Measurements from ENCODE around the gene LRRC27. TPM values are rescaled to one million over a fixed set of nuclear protein-coding genes. Genes with fewer than 3 reads are reported as not detected.

Gene LRRC27
- total RNA-seq, 6 experiments from 2014 or later, result 2.2 to 5.4 (median 3.2) TPM

DNA sequence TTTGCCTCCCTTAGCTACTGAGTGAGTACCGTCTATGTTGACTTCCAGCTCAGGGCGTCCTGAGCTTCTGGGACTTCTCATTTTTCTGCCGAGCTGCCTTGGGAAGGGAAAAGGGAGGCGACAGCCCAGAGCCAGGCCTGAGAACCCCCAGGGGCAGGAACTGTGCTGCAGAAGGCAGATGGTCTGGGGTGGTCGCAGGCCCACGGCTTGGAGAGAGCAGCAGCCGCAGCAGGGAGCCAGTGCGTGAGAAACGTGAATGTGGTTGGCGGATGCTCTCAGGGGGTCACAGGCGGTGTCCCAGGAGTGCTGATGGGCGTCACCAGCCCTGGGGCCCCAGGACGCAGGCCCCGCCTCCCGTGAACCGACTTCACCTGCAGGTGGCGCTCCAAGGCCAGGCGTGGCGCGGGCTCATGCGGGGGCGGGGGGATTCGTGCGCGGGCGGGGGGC is 55.8 kb downstream of the LRRC27 start:
- intact Hi-C loops (cut with DNase I), result loop anchor here in 1 of 2 donors (10.0 kb wide), 1 partner anchor 247 kb away; no protein-coding TSS in a partner anchor
- Histone ChIP-seq H3K36me3 (no peaks in the 10 kb centered on the region), H3K27ac (no peak overlapping the region), H3K4me1 (no peaks in the 10 kb centered on the region), H3K4me3 (no peak overlapping the region), H3K27me3 (no peaks in the 10 kb centered on the region), H3K9me3 (no peaks in the 10 kb centered on the region)
- TF ChIP-seq, protein P1, sequence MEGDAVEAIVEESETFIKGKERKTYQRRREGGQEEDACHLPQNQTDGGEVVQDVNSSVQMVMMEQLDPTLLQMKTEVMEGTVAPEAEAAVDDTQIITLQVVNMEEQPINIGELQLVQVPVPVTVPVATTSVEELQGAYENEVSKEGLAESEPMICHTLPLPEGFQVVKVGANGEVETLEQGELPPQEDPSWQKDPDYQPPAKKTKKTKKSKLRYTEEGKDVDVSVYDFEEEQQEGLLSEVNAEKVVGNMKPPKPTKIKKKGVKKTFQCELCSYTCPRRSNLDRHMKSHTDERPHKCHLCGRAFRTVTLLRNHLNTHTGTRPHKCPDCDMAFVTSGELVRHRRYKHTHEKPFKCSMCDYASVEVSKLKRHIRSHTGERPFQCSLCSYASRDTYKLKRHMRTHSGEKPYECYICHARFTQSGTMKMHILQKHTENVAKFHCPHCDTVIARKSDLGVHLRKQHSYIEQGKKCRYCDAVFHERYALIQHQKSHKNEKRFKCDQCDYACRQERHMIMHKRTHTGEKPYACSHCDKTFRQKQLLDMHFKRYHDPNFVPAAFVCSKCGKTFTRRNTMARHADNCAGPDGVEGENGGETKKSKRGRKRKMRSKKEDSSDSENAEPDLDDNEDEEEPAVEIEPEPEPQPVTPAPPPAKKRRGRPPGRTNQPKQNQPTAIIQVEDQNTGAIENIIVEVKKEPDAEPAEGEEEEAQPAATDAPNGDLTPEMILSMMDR (IDR thresholded peaks at IDR 0.05), result peak; percentile 56 to 62 (median 58)
- TF ChIP-seq POLR2A (IDR thresholded peaks at IDR 0.05), result no peak
- WGBS (ENCODE audit: insufficient coverage, low coverage, low lambda C conversion rate, missing lambda C conversion rate), result 4% methylated on average over 5 of the region's 26 CpGs
- DNase-seq (peak; percentile 73 to 78 (median 78)), ATAC-seq (peak; percentile 70 to 85 (median 78))

DNA sequence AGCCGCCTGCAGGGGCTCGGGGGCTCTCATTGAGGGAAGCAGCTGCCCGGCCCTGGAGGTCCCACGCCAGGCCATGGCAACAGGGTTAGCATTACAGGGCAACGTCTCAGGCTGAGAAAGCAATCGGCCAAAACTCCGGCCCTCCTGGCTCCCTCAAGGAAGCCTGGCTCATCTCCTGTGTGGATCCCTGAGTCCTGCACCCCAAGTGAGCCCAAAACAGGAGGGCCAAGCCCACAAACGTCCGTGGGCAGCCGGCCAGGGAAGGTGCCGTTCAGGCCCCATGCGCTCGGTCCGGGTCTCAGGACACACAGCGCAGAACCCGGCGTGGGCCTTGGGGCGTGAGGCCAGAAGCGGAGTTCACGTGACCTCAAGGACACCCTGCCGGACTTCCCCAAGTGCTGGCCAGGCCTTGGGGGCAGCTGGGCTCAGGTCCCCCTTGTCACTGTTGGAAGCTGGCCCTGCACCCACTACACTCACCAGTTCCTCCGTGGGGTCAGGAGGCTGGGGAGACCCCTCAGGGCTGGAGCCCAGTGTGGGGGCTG is 57.0 kb downstream of the LRRC27 start:
- ATAC-seq (peak; percentile 48 to 64 (median 56)), DNase-seq (peak in 2 of 3 donors; percentile 60 to 74)
- WGBS (ENCODE audit: insufficient coverage, low coverage, low lambda C conversion rate, missing lambda C conversion rate), result 7% methylated on average over 3 of the region's 22 CpGs
- no peak overlapping the region for H3K4me3 ChIP-seq
- TF ChIP-seq, protein P1 (IDR thresholded peaks at IDR 0.05), result no peak
- TF ChIP-seq POLR2A (IDR thresholded peaks at IDR 0.05), result no peak
- H3K36me3 ChIP-seq, result no peaks in the 10 kb centered on the region
- H3K9me3 ChIP-seq, result no peaks in the 10 kb centered on the region
- intact Hi-C loops (cut with DNase I), result loop anchor here in 1 of 2 donors (10.0 kb wide), 1 partner anchor 246 kb away; no protein-coding TSS in a partner anchor
- H3K27ac ChIP-seq, result no peak overlapping the region
- H3K4me1 ChIP-seq, result no peaks in the 10 kb centered on the region
- H3K27me3 ChIP-seq, result no peaks in the 10 kb centered on the region

DNA sequence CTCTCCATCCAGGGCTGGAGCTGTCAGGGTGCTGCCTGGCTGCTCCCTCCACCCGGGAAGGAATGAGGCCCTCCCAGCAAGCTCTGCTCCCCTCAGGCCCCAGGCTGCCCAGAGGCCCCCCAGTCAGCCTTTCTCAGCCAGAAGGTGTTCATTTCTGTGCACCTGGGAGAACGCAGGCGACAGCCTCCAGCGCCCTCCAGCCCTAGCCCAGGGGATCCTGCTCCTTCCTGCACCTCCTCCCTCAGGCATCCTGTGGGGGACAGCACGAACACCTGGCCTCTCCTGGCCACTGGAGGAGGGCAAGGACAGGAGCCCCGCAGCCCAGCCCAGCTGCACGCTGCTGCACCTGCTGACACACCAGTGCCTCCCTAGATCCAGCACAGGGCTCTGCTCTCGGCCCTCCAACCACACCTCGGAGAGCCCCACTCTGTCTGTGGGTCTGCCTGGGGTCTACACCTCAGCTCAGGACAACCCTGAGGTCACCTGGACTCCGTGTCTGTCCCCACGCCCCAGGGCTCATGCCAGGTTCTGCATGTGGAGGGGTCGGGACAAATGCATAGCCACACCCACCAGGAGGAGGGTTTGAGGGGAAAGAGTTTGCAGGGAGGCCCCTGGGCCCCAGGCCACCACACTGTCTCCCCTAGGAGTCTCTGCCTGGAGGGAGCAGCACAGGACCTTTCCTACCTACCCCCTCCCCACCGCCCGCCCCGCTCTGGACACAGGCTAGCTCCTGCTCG is 57.6 kb downstream of the LRRC27 start:
- 43% methylated on average over 3 of the region's 16 CpGs for WGBS (ENCODE audit: insufficient coverage, low coverage, low lambda C conversion rate, missing lambda C conversion rate)
- DNase-seq (peak in 2 of 3 donors; percentile 41 to 46), ATAC-seq (peak in 1 of 4 donors; percentile 3)
- Histone ChIP-seq H3K27me3 (no peaks in the 10 kb centered on the region), H3K36me3 (no peaks in the 10 kb centered on the region), H3K9me3 (no peaks in the 10 kb centered on the region), H3K4me3 (no peak overlapping the region), H3K4me1 (no peaks in the 10 kb centered on the region), H3K27ac (no peak overlapping the region)
- intact Hi-C loops (cut with DNase I), result loop anchor here (5.0 to 10.0 kb wide), 4 partner anchors 55 to 245 kb away; partner anchors contain the start of gene LRRC27 (in 1 of the 2)
- no peak for TF ChIP-seq POLR2A (IDR thresholded peaks at IDR 0.05)
- TF ChIP-seq, protein P1 (IDR thresholded peaks at IDR 0.05), result no peak

DNA sequence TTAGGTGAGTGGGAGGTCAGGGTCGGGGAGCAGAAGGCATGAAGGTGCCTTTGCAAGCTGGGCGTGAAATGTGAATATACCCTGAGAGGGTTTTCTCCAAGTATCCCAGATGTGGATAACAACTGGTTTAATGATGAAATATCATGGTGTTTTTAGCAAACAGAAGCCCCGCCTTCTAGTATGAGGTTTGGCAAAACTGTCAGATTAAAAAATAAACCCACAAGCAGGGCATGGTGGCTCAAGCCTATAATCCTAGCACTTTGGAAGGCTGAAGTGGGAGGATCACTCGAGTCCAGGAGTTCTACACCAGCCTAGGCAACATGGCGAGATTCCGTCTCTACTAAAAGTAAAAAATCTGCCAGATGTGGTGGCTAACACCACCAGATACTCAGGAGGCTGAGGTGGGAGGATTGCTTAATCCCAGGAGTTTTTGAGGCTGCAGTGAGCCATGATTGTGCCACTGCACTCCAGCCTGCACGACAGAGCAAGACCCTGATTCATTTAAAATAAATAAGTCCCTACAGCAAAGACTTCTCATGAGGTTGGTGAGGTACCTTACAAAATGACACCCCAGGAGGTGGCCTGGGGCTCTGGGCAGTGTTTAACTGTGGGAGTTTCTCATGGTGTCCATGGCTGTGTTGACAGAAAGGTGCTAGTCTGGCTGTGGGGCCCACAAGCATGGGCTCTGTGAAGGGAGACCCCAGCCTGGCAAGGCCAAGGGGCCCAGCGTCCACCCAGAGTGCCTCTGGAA is 58.4 kb downstream of the LRRC27 start:
- intact Hi-C loops (cut with DNase I), result loop anchor here (5.0 to 10.0 kb wide), 3 partner anchors 56 to 62 kb away; partner anchors contain the start of gene LRRC27 (in 1 of the 2)
- no peak for DNase-seq

More for the DNA sequence above, 58.4 kb downstream of the LRRC27 start:
- ATAC-seq, result no peak
- Histone ChIP-seq H3K9me3 (no peaks in the 10 kb centered on the region), H3K27me3 (no peaks in the 10 kb centered on the region), H3K4me3 (no peak overlapping the region), H3K27ac (no peak overlapping the region), H3K4me1 (no peaks in the 10 kb centered on the region), H3K36me3 (no peaks in the 10 kb centered on the region)
- 75% methylated on average over 5 of the region's 8 CpGs for WGBS (ENCODE audit: insufficient coverage, low coverage, low lambda C conversion rate, missing lambda C conversion rate)
- TF ChIP-seq POLR2A (IDR thresholded peaks at IDR 0.05), result no peak
